Measurements from ENCODE around the gene RRAGC. TPM values are rescaled to one million over a fixed set of nuclear protein-coding genes. Genes with fewer than 3 reads are reported as not detected.

The RRAGC gene
- polyA plus RNA-seq (2013, experiment 1 of 4): 22.4 TPM
- 25.3 TPM for polyA plus RNA-seq (2013, experiment 2 of 4)
- polyA plus RNA-seq (2013, experiment 3 of 4): 17.5 TPM
- 21.1 TPM for polyA plus RNA-seq (2013, experiment 4 of 4)

- Histone ChIP-seq H3K27me3 (ENCODE audit: control insufficient read depth, insufficient read depth, low read length, poor library complexity, severe bottlenecking) (no peaks in the 10 kb centered on the region), H3K4me3 (ENCODE audit: insufficient read depth, low read depth, low read length) (peak within 1 kb of the TSS; percentile 95), H3K4me1 (ENCODE audit: control insufficient read depth, insufficient read depth, low read length) (peaks cover 4% of the 10 kb centered on the region), H3K36me3 (ENCODE audit: control insufficient read depth, insufficient read depth, low read length) (peaks cover 10% of the 10 kb centered on the region), H3K9me3 (ENCODE audit: control insufficient read depth, low read length) (no peaks in the 10 kb centered on the region), H3K27ac (ENCODE audit: insufficient read depth, low read depth, low read length, poor library complexity, severe bottlenecking) (no peak within 1 kb of the TSS)
- 1% methylated on average over 70 of the region's 70 CpGs for WGBS, 2 experiments
Observed at GRCh38 chr1:38859561-38860453, at the start of gene RRAGC. TSS of gene RRAGC (minus strand) at chr1:38859772. CDS start at chr1:38859646, 126 bp downstream.

GRCh38 chr1:38908821-38909220, 49.2 kb upstream of the RRAGC start:
- peaks cover 2% of the 10 kb centered on the region for H3K9me3 ChIP-seq (ENCODE audit: control insufficient read depth, low read length)
- no peak overlapping the region for H3K4me3 ChIP-seq (ENCODE audit: insufficient read depth, low read depth, low read length)
- WGBS, 2 experiments: 93 to 94% methylated on average over 13 of the region's 13 CpGs
- H3K27me3 ChIP-seq (ENCODE audit: control insufficient read depth, insufficient read depth, low read length, poor library complexity, severe bottlenecking): no peaks in the 10 kb centered on the region
- H3K36me3 ChIP-seq (ENCODE audit: control insufficient read depth, insufficient read depth, low read length): no peaks in the 10 kb centered on the region
- H3K4me1 ChIP-seq (ENCODE audit: control insufficient read depth, insufficient read depth, low read length): no peaks in the 10 kb centered on the region
- no peak overlapping the region for H3K27ac ChIP-seq (ENCODE audit: insufficient read depth, low read depth, low read length, poor library complexity, severe bottlenecking)

GRCh38 chr1:38905985-38906384, 46.4 kb upstream of the RRAGC start:
- H3K4me3 ChIP-seq (ENCODE audit: insufficient read depth, low read depth, low read length): no peak overlapping the region
- no peaks in the 10 kb centered on the region for H3K4me1 ChIP-seq (ENCODE audit: control insufficient read depth, insufficient read depth, low read length)
- no peaks in the 10 kb centered on the region for H3K27me3 ChIP-seq (ENCODE audit: control insufficient read depth, insufficient read depth, low read length, poor library complexity, severe bottlenecking)
- 93% methylated on average over 2 of the region's 2 CpGs for WGBS, 2 experiments
- no peaks in the 10 kb centered on the region for H3K36me3 ChIP-seq (ENCODE audit: control insufficient read depth, insufficient read depth, low read length)
- H3K9me3 ChIP-seq (ENCODE audit: control insufficient read depth, low read length): peaks cover 2% of the 10 kb centered on the region
- H3K27ac ChIP-seq (ENCODE audit: insufficient read depth, low read depth, low read length, poor library complexity, severe bottlenecking): no peak overlapping the region

- H3K36me3 ChIP-seq (ENCODE audit: control insufficient read depth, insufficient read depth, low read length): no peaks in the 10 kb centered on the region
- 92 to 94% methylated on average over 4 of the region's 4 CpGs for WGBS, 2 experiments
- H3K27ac ChIP-seq (ENCODE audit: insufficient read depth, low read depth, low read length, poor library complexity, severe bottlenecking): no peak overlapping the region
- H3K9me3 ChIP-seq (ENCODE audit: control insufficient read depth, low read length): no peaks in the 10 kb centered on the region
- H3K27me3 ChIP-seq (ENCODE audit: control insufficient read depth, insufficient read depth, low read length, poor library complexity, severe bottlenecking): no peaks in the 10 kb centered on the region
- H3K4me1 ChIP-seq (ENCODE audit: control insufficient read depth, insufficient read depth, low read length): no peaks in the 10 kb centered on the region
- H3K4me3 ChIP-seq (ENCODE audit: insufficient read depth, low read depth, low read length): no peak overlapping the region
Observed at GRCh38 chr1:38899560-38899959, 40.0 kb upstream of the RRAGC start.

GRCh38 chr1:38898653-38899230, 39.2 kb upstream of the RRAGC start:
- no peaks in the 10 kb centered on the region for H3K27me3 ChIP-seq (ENCODE audit: control insufficient read depth, insufficient read depth, low read length, poor library complexity, severe bottlenecking)
- no peaks in the 10 kb centered on the region for H3K9me3 ChIP-seq (ENCODE audit: control insufficient read depth, low read length)
- no peaks in the 10 kb centered on the region for H3K36me3 ChIP-seq (ENCODE audit: control insufficient read depth, insufficient read depth, low read length)
- H3K27ac ChIP-seq (ENCODE audit: insufficient read depth, low read depth, low read length, poor library complexity, severe bottlenecking): no peak overlapping the region
- H3K4me1 ChIP-seq (ENCODE audit: control insufficient read depth, insufficient read depth, low read length): no peaks in the 10 kb centered on the region
- H3K4me3 ChIP-seq (ENCODE audit: insufficient read depth, low read depth, low read length): no peak overlapping the region

GRCh38 chr1:38896169-38896568, 36.6 kb upstream of the RRAGC start:
- WGBS, 2 experiments: 95 to 96% methylated on average over 2 of the region's 2 CpGs
- no peaks in the 10 kb centered on the region for H3K27me3 ChIP-seq (ENCODE audit: control insufficient read depth, insufficient read depth, low read length, poor library complexity, severe bottlenecking)
- H3K27ac ChIP-seq (ENCODE audit: insufficient read depth, low read depth, low read length, poor library complexity, severe bottlenecking): no peak overlapping the region
- H3K36me3 ChIP-seq (ENCODE audit: control insufficient read depth, insufficient read depth, low read length): no peaks in the 10 kb centered on the region
- no peaks in the 10 kb centered on the region for H3K9me3 ChIP-seq (ENCODE audit: control insufficient read depth, low read length)
- no peak overlapping the region for H3K4me3 ChIP-seq (ENCODE audit: insufficient read depth, low read depth, low read length)
- no peaks in the 10 kb centered on the region for H3K4me1 ChIP-seq (ENCODE audit: control insufficient read depth, insufficient read depth, low read length)

GRCh38 chr1:38892976-38893375, 33.4 kb upstream of the RRAGC start:
- H3K9me3 ChIP-seq (ENCODE audit: control insufficient read depth, low read length): no peaks in the 10 kb centered on the region
- no peak overlapping the region for H3K4me3 ChIP-seq (ENCODE audit: insufficient read depth, low read depth, low read length)
- H3K27me3 ChIP-seq (ENCODE audit: control insufficient read depth, insufficient read depth, low read length, poor library complexity, severe bottlenecking): no peaks in the 10 kb centered on the region
- H3K4me1 ChIP-seq (ENCODE audit: control insufficient read depth, insufficient read depth, low read length): no peaks in the 10 kb centered on the region
- no peaks in the 10 kb centered on the region for H3K36me3 ChIP-seq (ENCODE audit: control insufficient read depth, insufficient read depth, low read length)
- 100% methylated on average over 1 of the region's 1 CpG; no CpG with 5 or more reads in 1 of the 2 experiments for WGBS, 2 experiments
- H3K27ac ChIP-seq (ENCODE audit: insufficient read depth, low read depth, low read length, poor library complexity, severe bottlenecking): no peak overlapping the region

- WGBS, 2 experiments: 91 to 92% methylated on average over 1 of the region's 1 CpG
- Histone ChIP-seq H3K9me3 (ENCODE audit: control insufficient read depth, low read length) (no peaks in the 10 kb centered on the region), H3K27ac (ENCODE audit: insufficient read depth, low read depth, low read length, poor library complexity, severe bottlenecking) (no peak overlapping the region), H3K4me1 (ENCODE audit: control insufficient read depth, insufficient read depth, low read length) (no peaks in the 10 kb centered on the region), H3K36me3 (ENCODE audit: control insufficient read depth, insufficient read depth, low read length) (no peaks in the 10 kb centered on the region), H3K4me3 (ENCODE audit: insufficient read depth, low read depth, low read length) (no peak overlapping the region), H3K27me3 (ENCODE audit: control insufficient read depth, insufficient read depth, low read length, poor library complexity, severe bottlenecking) (no peaks in the 10 kb centered on the region)
Observed at GRCh38 chr1:38891753-38892152, 32.2 kb upstream of the RRAGC start.

GRCh38 chr1:38889589-38889988, 30.0 kb upstream of the RRAGC start:
- Histone ChIP-seq H3K36me3 (ENCODE audit: control insufficient read depth, insufficient read depth, low read length) (no peaks in the 10 kb centered on the region), H3K9me3 (ENCODE audit: control insufficient read depth, low read length) (no peaks in the 10 kb centered on the region), H3K27me3 (ENCODE audit: control insufficient read depth, insufficient read depth, low read length, poor library complexity, severe bottlenecking) (no peaks in the 10 kb centered on the region), H3K4me3 (ENCODE audit: insufficient read depth, low read depth, low read length) (no peak overlapping the region), H3K27ac (ENCODE audit: insufficient read depth, low read depth, low read length, poor library complexity, severe bottlenecking) (no peak overlapping the region), H3K4me1 (ENCODE audit: control insufficient read depth, insufficient read depth, low read length) (no peaks in the 10 kb centered on the region)
- WGBS, 2 experiments: 85 to 91% methylated on average over 4 to 5 of the region's 5 CpGs
